WTC11 (cell line): Measurements from ENCODE around the gene WFDC6. TPM values are rescaled to one million over a fixed set of nuclear protein-coding genes. Genes with fewer than 3 reads are reported as not detected.

Experiments
- total RNA-seq: library from RNA; stranded (reverse); gene quantifications from 3 replicates; pipeline ENCODE4 v1.2.3, GENCODE V29; 2021

WFDC6 gene
- total RNA-seq, 1 experiment from 2014 or later, result not detected

Other genes starting within 250 kb of the WFDC6 start
- gene RBPJL, start 232.6 kb downstream of the WFDC6 start, total RNA-seq, result 0.78 to 0.85 TPM (median 0.80 TPM) in 3 replicates
- gene MATN4, start 231.2 kb downstream of the WFDC6 start, total RNA-seq, result 1.9 to 2.5 TPM (median 2.2 TPM) in 3 replicates
- gene SDC4, start 191.1 kb downstream of the WFDC6 start, total RNA-seq, result 64.0 to 69.6 TPM (median 69.5 TPM) in 3 replicates
- gene SYS1, start 176.3 kb downstream of the WFDC6 start, total RNA-seq, result 15.4 to 20.1 TPM (median 16.4 TPM) in 3 replicates
- 0.37 to 0.85 TPM in 2 of 3 replicates, not detected in the other for gene TP53TG5, start 161.2 kb downstream of the WFDC6 start, total RNA-seq
- gene DBNDD2, start 131.2 kb downstream of the WFDC6 start, total RNA-seq, result 58.7 to 65.8 TPM (median 61.1 TPM) in 3 replicates
- 63.7 to 67.7 TPM (median 67.7 TPM) in 3 replicates for gene PIGT, start 123.3 kb downstream of the WFDC6 start, total RNA-seq
- 76.4 to 114 TPM (median 99.4 TPM) in 3 replicates for gene WFDC2, start 69.7 kb downstream of the WFDC6 start, total RNA-seq
- not detected in 3 replicates for gene SPINT3, start 23.9 kb downstream of the WFDC6 start, total RNA-seq
- 0.16 to 0.26 TPM (median 0.23 TPM) in 3 replicates for gene EPPIN, start 7.9 kb upstream of the WFDC6 start, total RNA-seq
- gene WFDC8, start 39.8 kb upstream of the WFDC6 start, total RNA-seq, result not detected in 3 replicates
- 0.37 TPM in 1 of 3 replicates, not detected in the others for gene WFDC10A, start 90.3 kb upstream of the WFDC6 start, total RNA-seq
- gene WFDC9, start 91.8 kb upstream of the WFDC6 start, total RNA-seq, result not detected in 3 replicates
- not detected in 3 replicates for gene WFDC11, start 130.8 kb upstream of the WFDC6 start, total RNA-seq
- gene WFDC13, start 162.6 kb upstream of the WFDC6 start, total RNA-seq, result not detected in 3 replicates
- 0.42 to 0.62 TPM (median 0.53 TPM) in 3 replicates for gene WFDC10B, start 165.5 kb upstream of the WFDC6 start, total RNA-seq
- gene SPINT4, start 182.9 kb upstream of the WFDC6 start, total RNA-seq, result not detected in 3 replicates